GM21723 (cell line): ENCODE data around the gene CACNA2D1.
"Not testable (repeated sequence)": the region's sequence is repeated elsewhere in the genome, so short reads cannot be mapped to it uniquely, and the experiment has no call there.

Experiments used
- ATAC-seq: cut with Tn5 transposase; IDR thresholded peaks from one replicate; pipeline ENCODE4 v1.9.1; 2021; ENCODE audit warnings: mild to moderate bottlenecking, moderate library complexity; ENCODE audit not compliant: unreplicated experiment

Gene CACNA2D1

DNA sequence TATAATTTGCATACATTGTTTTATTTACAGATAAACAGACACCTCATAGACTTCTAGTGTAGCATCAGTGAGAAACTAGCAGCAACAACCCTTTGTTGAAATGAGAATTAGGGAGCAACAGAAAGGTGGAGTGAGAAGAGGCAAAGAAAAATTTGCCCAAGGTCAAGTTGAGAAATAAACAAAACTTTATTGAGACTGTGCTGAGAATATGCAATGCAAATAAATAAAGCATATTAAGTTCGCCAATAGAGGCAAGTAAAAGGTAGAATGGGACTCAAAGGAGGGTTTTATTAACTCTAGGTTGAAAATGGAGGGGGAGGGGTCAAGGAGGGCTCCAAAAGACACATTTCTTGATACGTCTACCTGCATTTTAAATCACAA, 49.7 kb downstream of the CACNA2D1 start:
- ATAC-seq, result no peak

DNA sequence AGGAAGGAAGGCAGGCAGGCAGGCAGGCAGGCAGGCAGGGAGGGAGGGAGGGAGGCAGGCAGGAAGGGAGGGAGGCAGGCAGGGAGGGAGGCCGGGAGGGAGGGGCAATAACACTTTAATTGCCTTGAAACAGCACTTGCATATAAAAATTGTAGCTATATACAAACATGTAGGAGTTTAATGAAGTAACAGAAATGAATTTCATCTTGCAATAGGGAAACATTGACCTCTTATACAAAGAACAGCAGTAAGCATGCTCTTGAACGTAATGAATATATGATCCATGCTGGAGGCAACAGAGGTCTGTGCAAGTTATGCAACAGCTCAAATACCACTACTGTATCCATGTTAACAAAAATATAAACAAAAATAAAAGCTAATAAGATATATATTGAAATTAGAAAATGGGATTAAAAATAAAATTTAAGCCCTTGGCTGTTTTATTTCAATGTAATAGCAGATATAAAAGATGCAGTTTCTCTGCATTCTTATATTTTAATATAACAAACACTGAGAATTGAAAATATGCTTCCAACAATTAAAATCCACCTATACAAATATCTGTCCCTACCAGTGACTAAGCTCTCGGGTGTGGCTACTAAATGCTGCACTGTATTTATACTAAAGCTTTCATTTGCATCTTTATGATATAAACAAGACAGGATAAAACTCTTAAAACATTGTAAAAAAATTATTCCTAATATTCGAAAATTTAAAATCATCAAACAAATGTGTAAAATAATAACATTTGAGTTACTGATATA, 50.3 kb downstream of the CACNA2D1 start:
- ATAC-seq, result no peak

DNA sequence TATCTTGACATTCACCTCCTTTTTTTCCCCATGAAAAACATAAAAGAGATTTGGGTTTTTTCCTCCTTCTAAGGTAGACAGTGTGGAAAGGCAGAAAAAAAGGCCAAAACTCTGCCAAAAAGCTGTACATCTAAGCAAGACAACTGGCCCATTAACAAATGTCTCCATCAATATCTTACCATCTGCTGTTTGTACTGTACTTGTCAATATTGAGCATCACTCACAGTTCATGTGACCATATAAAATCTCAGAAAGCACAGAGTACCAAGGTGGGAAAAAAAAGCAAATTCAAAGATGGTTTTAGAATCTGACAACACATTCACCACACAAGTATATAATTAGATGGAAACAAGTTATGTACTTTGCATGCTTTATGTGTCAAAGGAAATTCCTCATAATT, 52.6 kb downstream of the CACNA2D1 start:
- ATAC-seq, result no peak

DNA sequence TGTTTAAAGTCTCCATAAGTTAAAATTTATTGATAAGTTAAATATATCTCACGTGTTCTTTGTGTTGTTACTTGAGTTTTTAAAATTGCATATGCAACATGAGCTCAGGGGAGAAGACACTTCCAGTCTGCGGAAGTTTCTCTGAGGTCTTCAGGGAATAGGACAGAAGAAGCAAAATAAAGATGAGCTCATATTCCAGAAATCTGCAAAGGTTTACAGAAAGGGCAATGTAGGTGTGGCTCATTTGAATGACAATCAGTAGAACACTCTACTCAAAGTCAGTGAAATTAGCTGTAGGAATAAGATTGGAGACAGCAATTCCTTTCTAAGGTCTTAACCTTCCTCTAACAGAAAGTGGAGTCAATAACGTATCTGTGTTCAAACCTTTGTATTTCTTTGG, 53.7 kb downstream of the CACNA2D1 start:
- ATAC-seq, result no peak

DNA sequence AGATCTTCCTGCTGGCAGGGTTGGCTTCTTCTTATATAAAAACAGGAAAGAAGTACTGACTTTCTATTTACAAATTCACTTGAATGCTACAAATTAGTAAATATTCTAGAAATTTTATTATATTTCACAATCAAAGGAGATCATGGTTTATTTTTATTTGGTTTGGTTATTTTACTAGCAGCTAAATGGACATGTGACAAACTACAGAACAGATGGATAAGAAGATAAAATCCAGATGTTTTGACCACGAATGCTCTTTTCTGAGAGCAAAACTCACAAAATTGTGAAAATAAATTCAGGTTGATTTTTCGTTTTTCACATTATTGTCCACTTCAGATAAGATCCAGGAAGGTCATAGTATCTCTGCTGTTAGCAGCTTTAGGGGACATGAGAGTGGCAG, 55.4 kb downstream of the CACNA2D1 start:
- no peak for ATAC-seq

DNA sequence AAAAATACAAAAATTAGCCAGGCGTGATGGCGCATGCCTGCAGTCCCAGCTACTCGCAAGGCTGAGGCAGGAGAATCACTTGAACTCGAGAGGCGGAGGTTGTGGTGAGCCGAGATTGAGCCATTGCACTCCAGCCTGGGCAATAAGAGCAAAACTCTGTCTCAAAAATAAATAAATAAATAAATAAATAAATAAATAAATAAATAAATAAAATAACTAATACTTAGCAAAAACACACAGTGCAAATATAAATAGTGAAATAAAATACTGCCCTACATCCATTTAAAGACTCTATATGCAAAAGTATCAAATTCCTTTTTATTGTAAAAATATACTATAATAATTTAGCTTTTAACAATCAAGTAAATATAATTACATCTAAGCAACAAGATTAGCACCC, 57.0 kb downstream of the CACNA2D1 start:
- ATAC-seq, result not testable (repeated sequence)

DNA sequence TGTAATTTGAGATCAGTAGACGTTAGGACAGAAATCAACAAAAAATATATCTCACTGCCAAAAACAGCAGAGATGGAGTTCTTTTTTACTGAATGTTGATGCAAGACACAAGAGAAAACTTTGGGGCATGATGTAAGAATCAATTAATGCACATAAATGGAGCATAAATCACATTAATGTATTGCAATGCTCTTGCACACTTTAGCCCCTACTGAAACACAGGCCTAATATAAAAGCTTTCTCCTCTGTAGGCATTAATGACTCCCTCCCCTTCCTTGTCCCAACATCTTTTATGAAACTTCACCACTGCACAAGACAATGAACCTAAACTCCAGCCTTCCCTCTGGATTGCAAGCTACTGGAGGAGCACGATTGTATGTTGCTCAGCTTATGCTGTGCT, 58.8 kb downstream of the CACNA2D1 start:
- no peak for ATAC-seq

DNA sequence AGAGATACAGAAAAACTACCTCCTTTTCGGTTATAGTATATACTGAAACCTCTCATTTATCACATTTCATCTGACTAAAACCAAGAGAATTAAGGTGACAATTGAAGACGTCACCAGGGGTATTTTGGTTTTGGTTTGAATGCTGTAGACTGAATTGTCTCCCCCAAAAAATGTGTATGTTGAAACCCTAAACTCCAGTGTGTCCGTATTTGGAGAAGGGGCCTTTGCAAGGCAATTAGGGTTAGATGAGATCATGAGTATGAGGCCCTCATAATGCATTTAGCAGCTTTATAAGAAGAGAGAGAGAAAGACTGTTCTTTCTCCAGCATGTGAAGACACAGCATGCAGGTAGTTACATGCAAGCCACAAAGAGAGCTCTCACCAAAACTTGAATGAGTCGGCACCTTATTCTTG, 59.5 kb downstream of the CACNA2D1 start:
- ATAC-seq, result no peak

DNA sequence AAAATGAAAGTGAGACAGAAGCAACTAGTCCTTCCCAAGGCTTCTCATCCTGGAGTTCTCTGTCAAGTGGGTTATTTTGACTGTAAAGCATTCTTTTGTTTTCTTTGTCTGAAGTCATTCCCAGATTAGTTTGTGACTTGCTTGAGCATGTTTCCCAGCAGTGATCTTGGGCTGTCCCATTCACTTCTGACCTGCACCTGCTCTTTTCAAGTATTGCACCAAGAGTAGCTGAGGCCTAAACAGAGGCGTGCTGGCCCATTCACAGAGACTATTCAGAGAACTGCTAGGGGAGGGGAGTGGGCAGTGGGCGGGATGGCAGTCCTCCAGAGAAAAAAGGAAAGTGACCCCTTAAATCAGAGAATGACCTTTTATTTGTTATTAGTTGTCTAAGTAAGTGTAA, 61.3 kb downstream of the CACNA2D1 start:
- ATAC-seq, result no peak

DNA sequence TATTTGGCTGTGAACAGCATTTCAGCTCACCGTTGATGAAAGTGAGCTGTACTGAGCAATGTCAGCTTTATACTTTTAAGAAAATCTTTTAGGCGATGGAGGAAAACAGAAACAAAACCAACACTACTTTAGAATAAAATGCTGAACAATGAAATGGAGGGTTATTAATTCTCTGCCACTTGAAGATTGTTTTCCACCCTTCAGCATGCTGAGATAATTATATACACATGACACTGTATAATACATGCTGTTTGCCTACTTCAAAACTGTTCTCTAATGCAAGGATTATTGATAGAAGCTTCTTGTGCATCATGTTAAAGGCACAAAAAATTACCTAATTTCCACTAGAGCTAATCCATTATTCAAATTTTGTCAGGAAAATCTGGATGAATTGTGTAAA, 66.8 kb downstream of the CACNA2D1 start:
- ATAC-seq, result no peak

DNA sequence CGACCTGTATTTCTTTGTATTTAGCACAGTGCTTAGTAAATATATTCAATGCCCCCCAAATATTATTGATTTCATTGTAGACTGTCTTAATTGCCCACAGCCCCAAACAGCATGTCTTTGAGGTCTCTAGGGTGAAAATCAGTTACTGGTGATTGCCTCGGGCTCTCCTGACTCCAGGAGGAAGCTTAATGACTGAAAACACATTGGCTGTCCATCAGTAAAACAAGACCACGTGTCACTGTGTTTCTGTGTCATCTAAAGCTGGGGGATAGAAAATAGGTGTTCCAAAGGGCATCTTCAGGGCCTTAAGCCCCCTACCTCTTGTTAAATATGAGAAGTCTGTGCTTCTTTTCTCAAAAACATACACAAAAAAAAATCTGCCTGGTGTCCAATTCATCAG, 67.9 kb downstream of the CACNA2D1 start:
- no peak for ATAC-seq

DNA sequence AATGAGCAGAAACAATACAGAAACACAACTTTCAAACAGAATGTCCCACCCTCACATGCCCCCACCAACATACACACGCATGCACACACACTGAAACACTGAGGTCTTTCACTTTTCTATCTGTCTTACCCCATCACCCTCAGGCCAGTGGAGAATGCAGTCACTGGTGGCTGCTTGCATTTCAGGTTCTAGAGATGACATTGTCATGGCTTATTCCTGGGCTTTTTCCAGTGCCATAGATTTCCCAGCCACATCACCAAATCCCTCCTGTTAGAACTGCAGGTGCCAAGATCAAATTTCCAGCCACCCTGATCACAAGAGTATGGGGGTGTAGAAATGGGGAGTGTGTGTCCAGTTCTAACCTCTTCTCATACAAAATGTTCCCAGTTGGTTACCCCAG, 68.4 kb downstream of the CACNA2D1 start:
- ATAC-seq, result no peak

DNA sequence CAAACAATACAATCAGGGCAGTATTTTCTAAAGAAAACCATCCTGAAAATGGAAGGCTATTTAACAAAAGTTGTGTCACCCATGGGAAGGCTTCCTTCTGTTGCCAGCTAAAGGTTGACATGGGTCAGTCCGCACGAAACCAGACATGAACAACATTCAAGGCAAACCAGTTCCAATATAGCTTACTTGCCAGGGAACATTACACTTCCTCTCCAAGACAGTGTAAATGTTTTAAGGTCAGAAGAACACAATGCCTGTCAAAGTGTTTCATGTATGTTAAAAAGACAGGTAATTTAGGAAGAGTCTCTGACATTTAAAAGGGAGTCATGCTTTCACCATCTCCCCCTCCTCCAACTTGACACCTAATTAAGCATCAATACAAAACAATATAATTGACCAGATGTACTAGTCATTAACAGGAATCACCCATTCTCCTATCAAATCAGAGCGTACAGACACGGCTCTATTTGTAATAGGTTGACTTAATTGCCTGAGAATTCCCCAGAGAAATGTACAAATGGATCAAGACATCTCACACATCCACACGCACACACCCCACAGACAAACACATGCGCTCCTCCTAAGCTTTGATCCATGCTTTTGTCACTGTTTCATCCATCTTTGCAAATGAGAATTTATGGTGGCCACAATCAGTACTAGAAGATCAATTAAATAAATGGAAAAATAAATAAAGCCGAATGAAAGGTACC, 69.5 kb downstream of the CACNA2D1 start:
- ATAC-seq, result no peak

DNA sequence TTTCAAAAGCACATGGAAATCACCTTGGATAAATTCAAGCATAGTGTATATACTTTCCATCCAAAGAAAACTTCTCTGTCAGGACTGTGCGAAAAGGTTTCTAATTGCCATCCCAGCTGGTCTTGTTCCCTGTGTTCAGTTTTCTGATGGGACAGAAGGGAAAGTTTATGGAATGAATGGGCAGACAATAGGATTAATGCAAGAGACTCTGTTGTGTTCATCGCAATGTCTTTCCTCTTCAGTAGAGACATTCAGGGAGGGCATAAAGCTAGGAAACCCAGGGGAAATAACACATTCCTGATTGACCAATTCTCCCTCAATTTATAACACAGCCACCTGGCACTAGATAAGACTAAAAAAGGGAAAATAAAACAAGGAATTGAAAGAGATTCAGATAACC, 78.9 kb downstream of the CACNA2D1 start:
- no peak for ATAC-seq

DNA sequence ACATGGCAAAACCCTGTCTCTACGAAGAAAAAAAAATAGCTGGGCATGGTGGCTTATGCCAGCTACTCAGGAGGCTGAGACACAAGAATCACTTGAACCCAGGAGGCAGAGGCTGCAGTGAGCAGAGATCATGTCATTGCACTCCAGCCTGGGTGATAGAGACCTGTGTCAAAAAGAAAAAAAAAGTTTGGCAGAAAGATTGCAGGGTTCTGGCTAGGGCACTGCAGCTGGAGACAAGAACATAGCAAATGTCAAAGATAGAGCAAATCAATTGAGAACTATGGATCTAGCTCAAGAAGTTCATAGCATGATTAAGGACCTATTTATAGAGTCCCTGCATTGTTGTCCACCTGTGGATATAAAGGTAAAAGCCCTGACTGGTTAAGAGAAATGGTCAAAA, 79.5 kb downstream of the CACNA2D1 start:
- ATAC-seq, result no peak

DNA sequence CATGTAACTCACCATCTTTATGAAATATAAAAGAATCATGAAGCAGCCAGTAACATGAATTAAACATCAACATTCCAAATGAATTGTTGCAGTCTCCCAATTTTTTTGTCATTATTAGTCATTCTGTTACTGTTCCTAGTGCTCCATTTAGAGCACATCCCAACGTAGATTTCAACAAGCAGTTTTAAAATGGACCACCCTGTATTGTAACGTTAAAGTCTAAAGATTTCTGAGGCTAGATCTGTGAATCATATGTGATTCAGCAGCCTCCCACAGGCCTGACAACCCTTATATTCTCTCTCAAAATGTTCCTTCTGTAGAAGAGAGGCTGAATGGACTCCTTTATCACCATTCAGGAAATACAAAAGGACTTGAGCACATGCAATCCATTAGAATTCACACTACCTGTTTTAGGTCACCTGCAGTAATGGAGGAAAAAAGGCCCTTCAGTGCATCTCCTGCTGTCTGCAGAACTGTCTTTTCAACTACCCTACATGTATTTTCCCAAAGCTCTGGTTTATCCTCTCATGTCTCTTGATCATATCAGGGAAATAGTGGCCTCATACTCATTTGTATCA, 81.4 kb downstream of the CACNA2D1 start:
- no peak for ATAC-seq

DNA sequence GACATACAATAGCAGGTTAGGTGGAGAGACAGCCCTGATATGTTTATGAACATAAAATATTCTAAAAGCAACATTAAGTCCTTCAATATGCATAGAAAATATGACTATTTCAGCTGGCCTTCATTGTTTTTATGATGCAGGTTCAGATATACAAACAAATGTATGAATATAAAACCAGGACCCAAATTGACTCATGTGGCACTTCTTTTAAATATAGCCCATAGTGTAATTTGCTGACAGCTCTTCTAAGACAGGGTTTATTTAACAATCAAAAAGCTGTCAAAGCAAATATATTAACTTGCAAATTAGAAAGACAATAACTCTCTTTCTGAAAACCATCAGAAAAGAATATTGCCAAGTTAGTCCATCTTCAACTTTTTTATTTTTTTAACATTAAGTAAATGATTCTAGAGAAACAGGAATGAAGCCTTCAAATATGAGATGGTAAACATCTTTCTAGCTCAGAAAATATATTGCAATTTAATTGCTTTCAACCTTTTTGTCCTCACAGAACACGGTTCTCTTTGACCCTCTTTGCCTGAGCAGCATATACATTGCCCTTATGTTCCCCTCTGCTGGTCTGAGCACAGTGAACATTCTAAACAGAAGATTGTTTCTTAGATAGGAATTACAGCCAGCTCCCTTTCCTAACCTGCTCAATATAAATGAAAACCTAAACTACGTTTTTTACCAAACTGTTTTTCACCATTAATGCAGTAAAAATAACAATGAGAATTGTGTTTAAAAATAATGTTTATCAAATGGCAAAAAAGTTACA, 82.8 kb downstream of the CACNA2D1 start:
- ATAC-seq, result no peak

DNA sequence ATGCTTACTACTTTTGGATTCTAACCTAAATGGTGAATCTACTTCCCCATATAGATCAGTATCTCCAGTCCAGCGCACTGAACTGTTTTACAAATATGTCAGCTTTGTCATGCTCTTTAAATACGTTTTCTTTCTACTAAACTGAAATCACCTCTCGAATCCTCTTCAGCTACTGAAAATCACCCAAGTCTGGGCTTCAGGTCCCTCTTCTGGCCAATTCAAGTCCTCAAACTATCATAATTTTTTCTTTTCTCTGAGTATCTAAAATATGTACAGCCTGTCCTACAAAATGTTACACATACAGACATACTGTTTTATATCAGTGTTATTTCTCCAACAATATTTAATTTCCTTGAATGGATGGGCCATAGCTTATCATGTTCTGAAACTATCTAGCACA, 84.2 kb downstream of the CACNA2D1 start:
- no peak for ATAC-seq

DNA sequence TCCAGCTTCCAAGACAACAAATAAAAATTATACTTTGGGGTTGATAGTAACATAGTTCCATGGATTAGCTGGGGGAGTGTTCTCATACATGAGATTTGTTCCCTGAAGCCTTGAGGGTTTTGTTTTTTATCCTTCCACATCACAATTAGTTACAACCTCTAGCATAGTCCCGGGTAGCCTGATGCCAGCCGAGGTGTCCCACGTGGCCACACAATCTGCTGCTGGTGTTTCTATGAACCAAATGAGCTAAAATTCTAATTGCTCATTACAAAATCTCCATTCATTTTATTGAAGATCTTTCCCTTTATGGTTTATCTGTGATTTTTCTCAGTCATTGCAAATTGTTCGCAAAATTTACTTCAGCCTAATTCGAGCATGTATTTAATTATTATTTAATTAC, 84.7 kb downstream of the CACNA2D1 start:
- no peak for ATAC-seq

DNA sequence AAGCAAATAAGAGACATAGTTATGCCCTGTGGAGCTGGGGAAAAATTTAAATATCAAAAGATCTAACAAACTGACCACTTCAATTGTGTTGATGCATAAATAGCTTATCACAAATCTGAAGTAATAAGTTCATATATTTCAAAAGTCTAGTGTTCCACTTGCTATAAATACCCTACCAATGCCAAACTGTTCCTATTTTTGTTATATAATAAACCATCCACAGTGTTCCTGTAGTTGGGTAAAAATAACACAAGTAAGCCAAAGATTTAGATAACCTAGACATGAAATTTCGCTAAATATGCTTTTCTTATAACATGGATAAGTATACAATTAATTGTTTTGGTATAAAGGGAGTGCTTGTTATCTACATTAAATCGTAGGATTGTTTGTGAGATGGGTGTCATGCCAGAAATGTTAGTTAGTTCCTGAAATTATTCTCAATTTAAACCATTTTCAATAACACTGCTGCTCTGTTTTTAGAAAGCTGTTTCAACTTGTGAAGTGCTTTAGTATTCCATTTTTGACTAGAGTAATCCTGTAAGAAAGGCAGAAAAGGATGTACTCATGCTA, 85.5 kb downstream of the CACNA2D1 start:
- ATAC-seq, result no peak

DNA sequence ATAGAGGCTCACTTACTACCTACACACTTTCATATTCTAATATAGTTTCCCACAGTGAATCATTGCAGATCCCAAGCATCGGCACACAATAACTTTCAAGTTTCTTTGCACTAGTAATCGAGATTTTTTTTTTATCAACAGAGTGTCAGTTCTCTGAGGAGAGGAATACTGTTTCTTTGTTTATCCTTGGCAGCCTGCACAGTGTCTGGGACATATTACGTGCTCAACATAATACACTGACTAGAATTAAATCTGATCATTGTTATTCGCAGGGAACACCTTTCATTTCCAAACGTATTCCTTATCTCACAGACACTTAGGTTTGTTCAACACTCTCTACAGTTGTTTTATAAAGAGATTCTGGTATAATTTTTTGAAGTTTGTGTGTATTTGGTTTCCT, 95.3 kb downstream of the CACNA2D1 start:
- ATAC-seq, result no peak
